GM19468 (cell line): Measurements from ENCODE around the gene FAR2.
"Not testable (repeated sequence)": the region's sequence is repeated elsewhere in the genome, so short reads cannot be mapped to it uniquely, and the experiment has no call there.

Experiments
- ATAC-seq: cut with Tn5 transposase; IDR thresholded peaks from one replicate; pipeline ENCODE4 v1.9.1; 2021; ENCODE audit warnings: mild to moderate bottlenecking, moderate library complexity, moderate number of reproducible peaks; ENCODE audit not compliant: unreplicated experiment; ENCODE audit errors: extremely low read depth

Gene FAR2

GRCh38 chr12:29152223-29152868, 3.3 kb downstream of the FAR2 start:
- ATAC-seq, result peak; percentile 79

- no peak for ATAC-seq
These were observed 4.0 kb downstream of the FAR2 start for GRCh38 chr12:29152981-29153630.

DNA sequence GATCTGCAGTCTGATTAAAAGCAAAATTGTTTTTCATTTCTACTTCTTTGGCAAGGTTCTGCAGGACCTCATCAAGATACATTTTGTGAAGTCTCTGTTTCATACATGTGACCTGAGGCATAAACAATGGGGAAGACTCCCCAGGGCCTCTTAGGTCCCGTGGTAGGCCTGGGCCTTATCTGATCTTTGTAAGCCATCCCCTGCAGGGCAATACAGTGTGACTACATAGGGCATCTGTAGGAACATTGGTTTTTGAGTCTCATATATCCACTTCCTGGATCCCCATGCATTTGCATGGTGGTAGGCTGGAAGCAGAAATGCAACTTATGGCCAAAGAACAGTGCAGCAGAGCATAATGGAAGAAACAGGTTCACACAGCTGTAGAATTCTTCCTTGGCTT, 6.0 kb downstream of the FAR2 start:
- peak; percentile 28 for ATAC-seq

DNA sequence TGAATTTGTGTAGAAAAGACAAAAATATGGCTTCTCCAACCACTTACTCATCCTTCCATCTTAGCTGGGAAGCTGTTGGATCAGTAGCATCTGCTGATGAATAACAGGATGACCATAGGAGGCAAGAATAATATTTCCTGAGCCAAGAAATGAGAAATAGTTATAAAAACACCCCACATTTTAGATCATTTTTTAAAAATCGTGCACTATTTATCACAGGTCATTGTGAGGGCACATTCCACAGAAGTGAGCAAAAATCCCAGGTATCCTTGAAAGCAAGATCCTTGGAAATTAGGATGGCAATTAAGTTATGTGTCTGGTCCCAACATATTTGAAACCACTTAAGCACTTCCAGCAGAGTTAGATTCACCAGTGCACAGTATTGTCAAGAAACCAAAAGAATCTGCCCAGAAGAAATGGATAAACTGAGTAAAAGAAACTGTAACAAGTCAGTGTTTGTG, 8.4 kb downstream of the FAR2 start:
- ATAC-seq, result no peak

- ATAC-seq, result no peak
These were observed 9.2 kb downstream of the FAR2 start for GRCh38 chr12:29158115-29158763.

DNA sequence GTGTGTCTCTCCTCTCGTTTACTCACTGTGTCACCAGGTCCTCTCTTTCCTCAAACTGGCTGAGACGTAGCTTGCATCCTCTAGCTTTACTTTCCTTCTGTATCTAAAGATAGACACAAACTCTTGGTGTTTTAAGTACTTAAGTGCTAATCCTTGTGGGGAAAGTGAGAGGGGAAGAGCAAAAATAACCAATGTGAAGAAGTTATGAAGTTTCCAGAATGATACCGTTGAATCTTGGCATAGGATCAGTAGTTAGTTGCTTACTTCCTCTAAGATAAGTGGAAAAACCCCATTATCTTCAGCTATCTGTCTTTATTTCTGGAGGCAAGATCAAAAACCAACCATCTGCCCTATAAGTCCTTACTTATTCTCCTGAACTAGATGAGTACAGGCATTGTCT, 10.6 kb downstream of the FAR2 start:
- no peak for ATAC-seq

DNA sequence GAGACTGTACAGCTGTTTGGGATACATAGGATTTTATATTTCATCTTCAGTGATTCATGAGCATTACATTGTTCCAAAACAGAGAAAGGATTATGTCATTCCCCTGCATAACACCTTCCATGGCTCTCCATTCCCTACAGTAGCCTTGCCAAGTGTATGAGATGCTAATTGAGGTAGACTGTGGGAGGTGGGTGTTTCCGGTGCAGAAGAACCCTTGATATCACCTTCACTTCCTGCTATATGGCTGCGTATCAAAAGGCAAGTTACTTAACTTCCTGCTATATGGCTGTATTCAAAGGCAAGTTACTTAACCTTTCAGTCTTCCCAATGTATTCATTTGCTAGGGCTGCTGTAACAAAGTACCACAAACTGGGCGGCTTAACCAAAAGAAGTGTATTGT, 11.2 kb downstream of the FAR2 start:
- no peak for ATAC-seq

DNA sequence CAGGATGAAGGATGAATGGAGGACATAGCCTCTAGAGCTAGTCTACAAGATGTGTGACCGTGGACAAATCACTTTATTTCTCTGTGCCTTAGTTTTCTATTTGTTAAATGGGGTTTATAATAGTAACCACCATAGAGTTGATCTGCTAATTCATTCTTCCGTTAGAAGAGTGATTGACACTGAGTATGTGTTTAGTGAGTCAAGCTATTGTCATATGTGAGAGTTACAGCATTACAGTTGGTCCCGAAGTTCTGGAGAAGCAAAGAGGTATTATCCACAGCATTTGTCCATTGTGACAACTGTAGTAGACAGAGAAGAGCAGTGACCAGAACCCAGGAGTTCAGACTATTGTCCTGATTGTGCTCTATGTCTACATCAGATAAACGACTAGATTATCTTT, 14.1 kb downstream of the FAR2 start:
- ATAC-seq, result no peak

- peak; percentile 98 for ATAC-seq
These were observed 15.7 kb downstream of the FAR2 start for GRCh38 chr12:29164477-29165393.

DNA sequence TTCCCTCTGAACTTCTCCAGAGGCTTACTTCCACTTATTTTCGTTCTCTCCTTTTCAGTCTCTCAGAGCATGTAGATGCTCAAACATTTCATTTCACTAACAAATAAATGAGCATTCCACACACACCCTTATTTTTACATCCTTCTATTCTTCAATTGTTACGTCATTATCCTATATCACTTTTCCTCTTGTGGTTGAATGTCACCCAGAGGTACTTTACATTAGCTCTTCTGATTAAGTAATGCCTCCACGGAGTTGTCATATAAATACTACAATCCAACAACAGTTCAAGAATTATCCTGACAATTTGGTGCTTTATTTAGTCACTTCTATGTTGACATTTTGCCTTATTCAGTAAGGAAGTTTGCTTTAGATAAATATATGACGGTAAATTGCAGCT, 18.4 kb downstream of the FAR2 start:
- ATAC-seq, result no peak

DNA sequence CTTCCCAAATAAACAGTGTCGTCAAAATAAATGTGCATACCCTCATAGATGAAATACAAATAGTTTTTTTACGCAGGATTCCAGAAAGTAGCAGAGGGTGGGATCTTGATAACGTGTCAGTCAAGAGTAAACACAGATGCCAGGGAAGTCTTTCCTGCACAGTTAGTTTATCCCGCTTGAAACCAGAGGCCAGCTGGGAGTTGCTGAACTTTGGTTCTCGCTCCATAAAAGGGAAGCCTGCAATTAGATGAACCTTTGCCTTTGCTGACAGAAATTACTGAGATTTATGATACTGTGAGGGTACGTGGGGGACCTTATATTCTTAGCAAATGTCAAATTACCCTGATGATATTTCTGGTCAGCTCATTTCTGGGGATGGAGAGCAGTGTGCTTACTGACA, 18.9 kb downstream of the FAR2 start:
- no peak for ATAC-seq

- not testable (repeated sequence) for ATAC-seq
These were observed 20.9 kb downstream of the FAR2 start for GRCh38 chr12:29169978-29170377.

DNA sequence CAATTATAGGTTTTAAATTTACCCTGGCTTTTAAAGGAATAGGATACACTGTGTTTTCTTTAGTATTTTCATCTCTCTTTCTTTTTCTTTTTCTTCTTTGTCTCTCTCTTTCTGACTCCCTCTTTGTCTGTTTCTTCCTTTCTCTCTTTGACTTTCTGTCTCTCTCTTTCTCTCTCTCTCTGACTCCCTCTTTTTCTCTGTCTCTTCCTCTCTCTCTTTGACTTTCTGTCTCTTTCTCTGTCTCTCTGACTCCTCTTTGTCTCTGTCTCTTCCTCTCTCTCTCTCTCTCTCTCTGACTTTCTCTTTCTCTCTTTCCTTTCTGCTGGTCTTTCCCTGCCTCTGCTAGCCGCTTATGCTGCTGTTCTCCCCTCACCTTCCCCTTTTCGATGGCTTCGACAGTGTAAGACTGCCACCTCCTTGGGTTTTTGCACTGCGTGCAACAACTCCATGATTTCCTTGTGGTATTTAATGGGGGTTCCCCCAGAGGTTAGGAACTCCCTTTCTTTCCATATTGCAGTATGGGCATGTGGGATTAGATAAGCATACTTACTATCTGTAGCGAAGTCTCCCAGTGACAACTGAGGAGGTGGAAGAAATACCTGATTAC, 21.5 kb downstream of the FAR2 start:
- ATAC-seq, result not testable (repeated sequence)

GRCh38 chr12:29171421-29172258, 22.6 kb downstream of the FAR2 start:
- ATAC-seq, result no peak

DNA sequence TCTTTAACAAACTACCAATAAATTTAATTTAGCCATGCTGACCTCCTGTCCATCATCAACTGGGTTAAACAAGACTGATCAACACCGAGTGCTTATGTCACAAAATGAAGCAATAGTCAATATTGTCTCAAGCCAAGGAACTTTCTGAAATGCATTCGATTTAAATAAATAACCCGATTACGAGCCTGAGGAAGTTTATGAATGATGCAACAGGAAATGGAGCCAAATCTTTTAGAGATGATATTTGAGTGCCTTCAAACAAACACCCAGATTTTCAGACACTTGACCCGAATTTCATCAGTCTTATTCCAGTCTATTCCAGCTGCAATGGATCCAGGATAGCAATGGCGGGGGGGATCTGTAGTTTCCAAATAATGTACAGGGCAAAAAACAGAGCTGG, 27.9 kb downstream of the FAR2 start:
- no peak for ATAC-seq

DNA sequence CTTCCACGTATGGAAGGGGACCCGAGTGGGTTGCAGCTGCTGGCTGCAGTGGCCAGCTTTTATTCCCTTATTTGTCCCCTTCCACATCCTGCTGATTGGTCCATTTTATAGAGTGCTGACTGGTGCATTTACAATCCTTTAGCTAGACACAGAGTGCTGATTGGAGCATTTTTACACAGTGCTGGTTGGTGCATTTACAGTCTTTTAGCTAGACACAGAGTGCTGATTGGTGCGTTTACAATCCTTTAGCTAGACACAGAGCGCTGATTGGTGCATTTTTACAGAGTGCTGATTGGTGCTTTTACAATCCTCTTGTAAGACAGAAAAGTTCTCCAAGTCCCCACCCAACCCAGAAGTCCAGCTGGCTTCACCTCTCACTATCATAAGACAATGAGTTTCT, 33.2 kb downstream of the FAR2 start:
- not testable (repeated sequence) for ATAC-seq

DNA sequence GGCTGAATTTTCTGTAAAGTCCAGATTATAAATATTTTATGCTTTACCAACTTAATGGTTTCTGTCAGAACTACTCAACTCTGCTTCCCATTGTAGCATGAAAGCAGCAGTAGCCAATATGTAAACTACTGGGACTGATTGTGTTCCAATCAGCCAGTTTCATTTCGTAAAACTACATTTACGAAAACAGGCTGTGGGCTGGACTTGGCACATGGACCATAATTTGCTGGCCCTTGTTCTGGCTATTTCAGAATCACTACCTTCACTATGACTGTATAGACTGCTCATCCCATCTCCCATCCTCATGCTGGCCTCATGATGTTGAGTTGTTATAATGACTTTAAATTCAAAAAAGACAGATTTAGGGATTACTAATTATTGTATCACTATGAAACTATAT, 38.7 kb downstream of the FAR2 start:
- ATAC-seq, result no peak

DNA sequence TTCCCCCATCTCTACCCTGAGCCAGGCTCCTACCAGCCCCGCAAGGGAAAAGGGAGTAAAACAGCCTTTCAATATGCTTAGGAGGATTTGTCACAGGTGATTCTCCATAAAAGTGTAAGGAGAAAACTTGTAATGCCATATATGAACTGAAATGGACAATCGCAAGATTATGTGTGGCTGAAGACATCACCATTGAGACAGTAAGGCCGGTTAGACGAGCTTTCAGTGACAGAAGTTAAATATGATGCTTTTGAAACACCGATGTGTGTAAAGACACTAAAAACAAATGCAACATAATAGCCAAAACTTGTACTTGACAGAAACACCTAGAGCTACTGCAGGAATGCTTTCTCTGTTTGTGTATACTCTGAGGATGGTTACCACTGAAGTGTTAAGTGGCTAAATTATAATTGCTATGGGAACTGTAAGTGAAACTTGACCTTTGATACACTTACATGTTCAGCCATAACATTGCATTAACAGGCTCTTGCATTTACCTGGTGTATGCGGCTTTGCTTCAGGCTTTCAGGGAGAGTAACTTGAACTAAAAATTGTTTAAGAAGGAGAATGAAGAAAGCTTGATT, 42.3 kb downstream of the FAR2 start:
- no peak for ATAC-seq

DNA sequence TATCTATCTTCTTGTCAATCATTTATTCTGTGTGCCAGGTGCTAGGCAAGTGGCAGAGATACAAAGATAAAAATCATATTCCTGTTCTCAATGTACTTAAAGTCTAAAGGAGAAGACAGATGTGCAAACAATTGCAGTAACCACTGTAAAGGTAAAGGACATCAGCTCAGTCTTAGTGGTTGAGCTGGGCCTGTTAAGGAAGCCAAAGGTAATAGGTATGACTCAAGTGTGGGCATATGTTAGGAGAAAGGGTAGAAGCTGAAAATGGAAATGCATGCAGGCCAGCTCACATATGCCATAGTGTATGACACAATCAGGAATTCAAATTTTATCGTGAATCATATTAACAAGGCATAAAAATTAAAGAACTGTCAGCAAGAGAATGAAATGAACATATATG, 49.8 kb downstream of the FAR2 start:
- no peak for ATAC-seq
